K562 (cell line): ENCODE measurements around the gene FAM217B. TPM values are rescaled to one million over a fixed set of nuclear protein-coding genes. Genes with fewer than 3 reads are reported as not detected.

Experiments
- ATAC-seq: fragments of 200-7000 bp; cut with Tn5 transposase; 3 replicates; pipeline ENCODE4 v1.9.1; 2020; ENCODE audit warnings: moderate library complexity
- BruUV-seq: library from RNA; stranded (reverse); fragments of 400-500 nt; replicated peaks from 2 replicates; lab custom pipeline; 2021; lab: Mats Ljungman, UMichigan
- CTCF ChIA-PET: fragments of 300-600 bp; formaldehyde crosslinking; extraction: SDS; loops from one replicate; lab custom pipeline; 2021; ENCODE audit warnings: low intra/inter-chr PET ratio; lab: Yijun Ruan, JAX
- POLR2A ChIA-PET: fragments of 300-600, 350-650 bp; sonication (Branson Sonifier 250); formaldehyde crosslinking; extraction: SDS; loops from one replicate; lab custom pipeline; 2021; ENCODE audit warnings: antibody characterized with exemption, inconsistent platforms; lab: Yijun Ruan, JAX
- DNase-seq, 4 experiments: peaks; one replicate each; pipeline versions ENCODE4 v3.0.0 to v3.0.0-alpha.2; 2011 to 2018; ENCODE audit warnings: low spot score in 3 of 4, mixed read lengths in 3 of 4; ENCODE audit errors: extremely low read depth in 1 of 4
- FAIRE-seq: peaks from 2 replicates; lab custom pipeline; 2011; peaks lifted over from hg19 to GRCh38; lab: Jason Lieb, UNC
- H2AFZ ChIP-seq: 2 replicates; pipeline ENCODE4 v1.6.0; 2011; ENCODE audit warnings: low read depth, low read length, control low read depth, inconsistent platforms
- H3K27ac ChIP-seq: fragments of 200-600 bp; 3 replicates; pipeline ENCODE4 v1.8.0; 2011; ENCODE audit warnings: low read depth, mild to moderate bottlenecking, control low read depth, inconsistent platforms, low read length, moderate library complexity, mixed read lengths; ENCODE audit errors: extremely low read depth
- H3K27me3 ChIP-seq, 2 experiments: fragments of 300-600 bp in 1 of 2; 2 replicates in 1 of 2; 3 replicates in 1 of 2; pipeline versions ENCODE4 v1.6.0 to v1.8.0; 2011; ENCODE audit warnings: inconsistent platforms in 2 of 2, low read length in 2 of 2, mild to moderate bottlenecking in 1 of 2, mixed read lengths in 1 of 2, moderate library complexity in 1 of 2; ENCODE audit not compliant: control insufficient read depth in 2 of 2, insufficient read depth in 2 of 2
- H3K36me3 ChIP-seq: fragments of 300-600 bp; 3 replicates; pipeline ENCODE4 v1.8.0; 2011; ENCODE audit warnings: mild to moderate bottlenecking, low read length, inconsistent platforms; ENCODE audit not compliant: control insufficient read depth, insufficient read depth
- H3K4me1 ChIP-seq, 2 experiments: fragments of 200-600 bp in 1 of 2; replicated peaks in 1 of 2; 2 replicates in 1 of 2; 3 replicates in 1 of 2; pipeline versions ENCODE4 v1.5.1 to v1.8.0; 2011; ENCODE audit warnings: inconsistent platforms in 2 of 2, low read length in 2 of 2, mild to moderate bottlenecking in 1 of 2, mixed read lengths in 1 of 2, moderate library complexity in 1 of 2; ENCODE audit not compliant: control insufficient read depth in 2 of 2, insufficient read depth in 2 of 2
- H3K4me2 ChIP-seq: 2 replicates; pipeline ENCODE4 v1.6.1; 2011; ENCODE audit warnings: low read length, control low read depth, inconsistent platforms, mixed read lengths; ENCODE audit not compliant: insufficient read depth
- H3K4me3 ChIP-seq: fragments of 200-600 bp; sonication (generic), shearing (Covaris generic); 2 replicates; pipeline ENCODE4 v1.5.1; 2016; ENCODE audit warnings: control low read depth, inconsistent platforms
- H3K79me2 ChIP-seq: fragments of 200-600 bp; 3 replicates; pipeline ENCODE4 v1.8.0; 2011; ENCODE audit warnings: low read length, inconsistent platforms; ENCODE audit not compliant: control insufficient read depth, insufficient read depth
- H3K9ac ChIP-seq, 2 experiments: 2 replicates each; pipeline versions ENCODE4 v1.6.0 to v1.6.1; 2011; ENCODE audit warnings: low read depth in 2 of 2, low read length in 2 of 2, control low read depth in 1 of 2, inconsistent platforms in 1 of 2, mild to moderate bottlenecking in 1 of 2, mixed read lengths in 1 of 2; ENCODE audit not compliant: insufficient read depth in 1 of 2
- H3K9me1 ChIP-seq: one replicate; pipeline ENCODE4 v1.6.0; 2011; ENCODE audit warnings: inconsistent platforms, mild to moderate bottlenecking, low read length, moderate library complexity; ENCODE audit not compliant: control insufficient read depth, insufficient read depth
- H3K9me3 ChIP-seq: replicated peaks from 2 replicates; pipeline ENCODE4 v1.5.1; 2011; ENCODE audit warnings: low read depth, low read length, inconsistent platforms; ENCODE audit not compliant: control insufficient read depth, insufficient read depth
- H4K20me1 ChIP-seq: replicated peaks from 2 replicates; pipeline ENCODE4 v1.6.1; 2011; ENCODE audit warnings: low read length, inconsistent platforms, mixed read lengths; ENCODE audit not compliant: control insufficient read depth, insufficient read depth
- ARID2 ChIP-seq: fragments of 450-650 bp; IDR thresholded peaks from 2 replicates; pipeline ENCODE4 v1.6.1; 2017; ENCODE audit warnings: antibody characterized with exemption, mild to moderate bottlenecking
- CBFB ChIP-seq: sonication (generic); formaldehyde crosslinking; IDR thresholded peaks from 2 replicates; pipeline ENCODE4 v1.4.0; 2020; ENCODE audit warnings: mild to moderate bottlenecking, missing genetic modification reagents
- FOSL1 ChIP-seq: fragments of 200-800 bp; sonication (Bioruptor generic); conservative IDR thresholded peaks from 2 replicates; pipeline ENCODE4 v1.6.1; 2016; ENCODE audit warnings: missing genetic modification characterization, missing compliant biosample characterization
- IRF9 ChIP-seq: fragments of 450-650 bp; IDR thresholded peaks from 2 replicates; pipeline ENCODE4 v1.6.1; 2016; ENCODE audit warnings: missing biosample characterization, missing genetic modification characterization
- MBD1 ChIP-seq: fragments of 250-450 bp; sonication (Bioruptor Pico); IDR thresholded peaks from 2 replicates; pipeline ENCODE4 v1.8.0; 2022; ENCODE audit warnings: inconsistent platforms
- SMAD3 ChIP-seq: fragments of 450-650 bp; formaldehyde crosslinking; conservative IDR thresholded peaks from 2 replicates; pipeline ENCODE4 v1.4.0; 2020; ENCODE audit warnings: mild to moderate bottlenecking
- SOX6 ChIP-seq: fragments of 450-650 bp; IDR thresholded peaks from 2 replicates; pipeline ENCODE4 v1.6.1; 2014; ENCODE audit warnings: mild to moderate bottlenecking
- SUPT5H ChIP-seq: fragments of 450-650 bp; IDR thresholded peaks from 2 replicates; pipeline ENCODE4 v1.6.1; 2016
- ZNF707 ChIP-seq: fragments of 250-450 bp; sonication (Bioruptor Pico); conservative IDR thresholded peaks from 2 replicates; pipeline ENCODE4 v1.8.0; 2022; ENCODE audit warnings: inconsistent platforms, mild to moderate bottlenecking, moderate library complexity
- WGBS: fragments of 100-300 bp; shearing (Covaris generic); methylation state at CpG from one replicate; pipeline ENCODE4 v1.1.6; 2016; ENCODE audit warnings: low coverage, mixed read lengths; ENCODE audit not compliant: insufficient coverage; ENCODE audit errors: missing lambda C conversion rate; 5-methylcytosine and 5-hydroxymethylcytosine counted together
- in situ Hi-C: fragments of 300-500 bp; cut with MboI; formaldehyde crosslinking; loops from 4 replicates; pipeline ENCODE4 v1.15.0; 2018; ENCODE audit warnings: inconsistent platforms, mixed read lengths
- intact Hi-C: fragments of 100-400 bp; cut with micrococcal nuclease; formaldehyde crosslinking; loops from 2 replicates; pipeline ENCODE4 v1.14.2; 2022
- polyA plus RNA-seq, 8 experiments: library from polyadenylated mRNA; depleted of rRNA in 4 of 8; stranded (reverse) in 5 of 8; unstranded in 3 of 8; fragments of >200 nt; fragmentation: Nextera tagmentation in 2 of 8; fragmentation: Illumina TruSeq in 1 of 8; extraction: Ambion mirVana in 2 of 8; extraction: Trizol in 1 of 8; gene quantifications; 2 replicates each; pipeline versions ENCODE4 v1.2.1 to v1.2.3, GENCODE V29; 2011 to 2014; ENCODE audit warnings: inconsistent platforms in 1 of 8, missing spikeins in 1 of 8
- total RNA-seq, 7 experiments: library from RNA; depleted of rRNA in 6 of 7; stranded (reverse); fragments of >200 nt in 6 of 7; fragmentation: Illumina TruSeq in 2 of 7; extraction: Trizol in 2 of 7; gene quantifications; 2 replicates each; pipeline versions ENCODE4 v1.2.1 to v1.2.3, GENCODE V29; 2011 to 2021; ENCODE audit warnings: low replicate concordance in 1 of 7
- TF ChIP-seq, protein P1 (sequence below), 2 experiments: fragments of 450-650 bp; IDR thresholded peaks; 2 replicates each; pipeline ENCODE4 v1.6.1; 2018; ENCODE audit warnings: mild to moderate bottlenecking in 2 of 2, low read depth in 1 of 2; ENCODE audit not compliant: partially characterized antibody in 2 of 2

Gene FAM217B
- total and polyA plus RNA-seq, 9 of the 15 experiments (the other 6 are each of a cell fraction or from before 2014, with no cell fraction given): 4.8 to 11.4 (median 6.9) TPM

- H2AFZ ChIP-seq: no peak overlapping the region
- H3K79me2 ChIP-seq: no peaks in the 10 kb centered on the region
- no peak overlapping the region for H3K9ac ChIP-seq
- no peak overlapping the region for H3K4me3 ChIP-seq
- no peak overlapping the region for H3K27ac ChIP-seq
- no TSS peak for BruUV-seq
- in situ Hi-C loops: no loop called here
- intact Hi-C loops: no loop called here
- H4K20me1 ChIP-seq: no peaks in the 10 kb centered on the region
- no peak for TF ChIP-seq FOSL1 (tag)
- TF ChIP-seq, protein P1, sequence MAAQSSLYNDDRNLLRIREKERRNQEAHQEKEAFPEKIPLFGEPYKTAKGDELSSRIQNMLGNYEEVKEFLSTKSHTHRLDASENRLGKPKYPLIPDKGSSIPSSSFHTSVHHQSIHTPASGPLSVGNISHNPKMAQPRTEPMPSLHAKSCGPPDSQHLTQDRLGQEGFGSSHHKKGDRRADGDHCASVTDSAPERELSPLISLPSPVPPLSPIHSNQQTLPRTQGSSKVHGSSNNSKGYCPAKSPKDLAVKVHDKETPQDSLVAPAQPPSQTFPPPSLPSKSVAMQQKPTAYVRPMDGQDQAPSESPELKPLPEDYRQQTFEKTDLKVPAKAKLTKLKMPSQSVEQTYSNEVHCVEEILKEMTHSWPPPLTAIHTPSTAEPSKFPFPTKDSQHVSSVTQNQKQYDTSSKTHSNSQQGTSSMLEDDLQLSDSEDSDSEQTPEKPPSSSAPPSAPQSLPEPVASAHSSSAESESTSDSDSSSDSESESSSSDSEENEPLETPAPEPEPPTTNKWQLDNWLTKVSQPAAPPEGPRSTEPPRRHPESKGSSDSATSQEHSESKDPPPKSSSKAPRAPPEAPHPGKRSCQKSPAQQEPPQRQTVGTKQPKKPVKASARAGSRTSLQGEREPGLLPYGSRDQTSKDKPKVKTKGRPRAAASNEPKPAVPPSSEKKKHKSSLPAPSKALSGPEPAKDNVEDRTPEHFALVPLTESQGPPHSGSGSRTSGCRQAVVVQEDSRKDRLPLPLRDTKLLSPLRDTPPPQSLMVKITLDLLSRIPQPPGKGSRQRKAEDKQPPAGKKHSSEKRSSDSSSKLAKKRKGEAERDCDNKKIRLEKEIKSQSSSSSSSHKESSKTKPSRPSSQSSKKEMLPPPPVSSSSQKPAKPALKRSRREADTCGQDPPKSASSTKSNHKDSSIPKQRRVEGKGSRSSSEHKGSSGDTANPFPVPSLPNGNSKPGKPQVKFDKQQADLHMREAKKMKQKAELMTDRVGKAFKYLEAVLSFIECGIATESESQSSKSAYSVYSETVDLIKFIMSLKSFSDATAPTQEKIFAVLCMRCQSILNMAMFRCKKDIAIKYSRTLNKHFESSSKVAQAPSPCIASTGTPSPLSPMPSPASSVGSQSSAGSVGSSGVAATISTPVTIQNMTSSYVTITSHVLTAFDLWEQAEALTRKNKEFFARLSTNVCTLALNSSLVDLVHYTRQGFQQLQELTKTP (IDR thresholded peaks at IDR 0.05; ENCODE audit: low read depth in 1 of 2, partially characterized antibody in 2 of 2): no peak
- TF ChIP-seq SMAD3 (CRISPR knock-in tag): no peak
- no peak for TF ChIP-seq IRF9
- no peak for TF ChIP-seq SUPT5H
- no peak for TF ChIP-seq CBFB (CRISPR knock-in tag)
- TF ChIP-seq ARID2: no peak
- TF ChIP-seq ZNF707 (CRISPR knock-in tag): no peak
- no peak for TF ChIP-seq MBD1 (CRISPR knock-in tag)
- TF ChIP-seq SOX6: no peak
- H3K9me1 ChIP-seq: no peaks in the 10 kb centered on the region
- WGBS: under 1% methylated on average over 9 of the region's 9 CpGs
- H3K9me3 ChIP-seq: no peaks in the 10 kb centered on the region
- CTCF ChIA-PET: no interaction called here
- DNase-seq: no peak
- no peak overlapping the region for H3K4me2 ChIP-seq
- no peak for ATAC-seq
- FAIRE-seq: no peak
- H3K36me3 ChIP-seq: no peaks in the 10 kb centered on the region
- peaks cover 0 to 7% of the 10 kb centered on the region in 2 experiments; a peak in 2 of 5 replicates for H3K4me1 ChIP-seq
- H3K27me3 ChIP-seq: no peaks in the 10 kb centered on the region
- POLR2A ChIA-PET: no interaction called here
Measured at GRCh38 chr20:59983076-59983475, 42.9 kb downstream of the FAM217B start.
